Nucleus accumbens (tissue), 56 donors: Measurements from ENCODE around the gene CDKAL1.
A peak's percentile ranks its signal among the peaks of the same experiment; 100 is the strongest.
"Not testable (repeated sequence)": the region's sequence is repeated elsewhere in the genome, so short reads cannot be mapped to it uniquely, and the experiment has no call there.

Source experiments
- DNase-seq, 56 donors: peaks; one replicate each; lab custom pipeline; 2025; lab: John Stamatoyannopoulos, UW

The CDKAL1 gene

DNA sequence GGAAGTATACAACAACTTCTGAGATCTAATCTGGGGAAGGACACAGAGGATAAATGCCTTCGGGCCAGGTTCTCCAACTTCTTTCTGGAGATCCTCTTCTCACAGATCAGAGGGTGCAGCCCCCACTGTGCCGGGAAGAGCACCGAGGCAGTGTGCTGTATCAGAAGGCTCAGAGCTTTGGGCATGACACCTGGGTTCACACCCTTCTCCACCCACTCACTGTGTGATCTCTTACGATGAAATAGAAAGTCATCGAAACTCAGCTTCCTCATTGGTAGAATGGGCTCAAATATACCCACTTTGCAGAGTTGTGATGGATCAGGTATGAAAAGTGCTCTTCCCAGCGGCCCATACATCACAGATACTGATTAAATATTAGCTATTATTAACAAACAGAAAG lies 711.8 kb downstream of the CDKAL1 start:
- no peak for DNase-seq

DNA sequence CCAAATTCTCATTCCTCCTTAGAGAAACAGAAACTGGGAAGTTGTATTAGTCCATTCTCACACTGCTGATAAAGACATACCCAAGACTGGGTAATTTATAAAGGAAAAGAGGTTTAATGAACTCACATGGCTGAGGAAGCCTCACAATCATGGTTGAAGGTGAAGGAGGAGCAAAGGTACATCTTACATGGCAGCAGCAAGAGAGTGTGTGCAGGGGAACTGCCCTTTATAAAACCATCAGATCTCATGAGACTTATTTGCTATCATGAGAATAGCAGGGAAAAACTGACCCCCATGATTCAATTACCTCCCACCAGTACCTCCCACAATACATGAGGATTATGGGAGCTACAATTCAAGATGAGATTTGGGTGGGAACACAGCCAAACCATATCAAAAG lies 720.2 kb downstream of the CDKAL1 start:
- not testable (repeated sequence) for DNase-seq

DNA sequence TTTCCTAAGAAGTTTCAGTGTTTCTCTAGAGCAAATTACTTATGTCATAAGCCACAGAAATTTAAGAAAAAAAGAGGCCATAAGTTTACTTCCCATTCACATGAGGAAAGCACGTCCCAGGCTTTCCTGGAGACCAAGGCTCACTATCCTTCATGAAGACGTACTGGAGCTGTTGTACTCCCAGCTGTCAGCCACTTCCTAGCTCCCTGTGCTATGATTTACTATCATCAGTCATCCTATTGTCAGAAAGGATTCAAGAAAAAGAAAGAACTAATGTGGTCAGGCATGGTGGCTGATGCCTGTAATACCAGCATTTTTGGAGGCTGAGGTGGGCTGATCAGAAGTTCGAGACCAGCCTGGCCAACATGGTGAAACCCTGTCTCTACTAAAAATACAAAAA lies 721.9 kb downstream of the CDKAL1 start:
- no peak for DNase-seq

DNA sequence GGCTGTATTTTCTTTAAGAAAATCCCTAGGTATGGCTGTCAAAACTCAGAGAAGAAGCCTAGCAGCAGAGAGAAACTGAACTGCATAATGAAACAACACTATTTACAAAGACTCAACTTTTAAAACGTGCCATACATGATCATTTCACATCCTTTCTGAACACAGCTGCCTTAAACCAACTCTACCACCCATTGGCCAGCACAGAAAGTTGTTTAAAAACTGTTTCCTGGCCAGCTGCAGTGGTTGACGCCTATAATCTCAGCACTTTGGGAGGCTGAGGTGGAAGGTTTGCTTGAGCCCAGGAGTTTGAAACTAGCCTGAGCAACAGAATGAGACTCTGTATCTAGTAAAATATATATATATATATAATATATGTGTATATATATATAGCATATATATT lies 722.9 kb downstream of the CDKAL1 start:
- no peak for DNase-seq

DNA sequence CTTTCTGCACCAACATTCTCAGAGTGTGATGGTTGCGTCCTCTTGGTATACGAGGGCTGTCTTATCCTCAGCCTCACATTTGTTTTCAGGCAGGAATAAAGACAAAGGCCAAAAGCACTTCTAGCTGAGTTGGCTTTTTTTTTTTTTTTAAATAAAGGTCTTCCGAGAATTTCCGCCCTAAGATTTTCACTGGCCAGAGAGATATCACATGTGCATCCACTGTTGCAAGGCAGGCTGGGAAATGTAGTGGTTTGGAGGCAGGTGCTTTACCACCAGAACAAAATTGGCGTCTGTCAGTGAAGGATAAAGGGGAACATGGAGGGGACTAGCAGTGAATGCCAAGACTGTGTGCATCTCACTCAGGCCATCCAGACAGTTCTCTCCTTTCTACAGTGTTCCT lies 724.4 kb downstream of the CDKAL1 start:
- no peak for DNase-seq

DNA sequence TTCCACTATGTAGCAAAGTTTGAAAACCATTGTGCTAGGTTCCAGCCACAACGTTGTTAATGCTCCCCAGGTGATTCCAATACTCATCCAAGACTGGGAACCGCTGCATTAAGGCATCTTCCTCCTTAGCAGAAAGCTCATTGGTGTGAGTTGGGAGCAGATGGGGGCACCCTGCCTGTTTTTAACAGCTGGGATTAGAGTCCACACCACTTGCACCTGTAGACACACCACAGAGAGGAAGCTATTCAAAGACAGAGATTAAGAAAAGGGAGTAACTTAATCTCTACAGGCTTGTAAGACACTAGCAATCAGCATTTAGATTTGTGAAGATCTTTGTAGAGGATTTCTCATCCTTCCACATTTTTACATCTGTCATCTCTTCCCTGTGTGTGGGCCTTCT lies 725.4 kb downstream of the CDKAL1 start:
- DNase-seq: no peak

DNA sequence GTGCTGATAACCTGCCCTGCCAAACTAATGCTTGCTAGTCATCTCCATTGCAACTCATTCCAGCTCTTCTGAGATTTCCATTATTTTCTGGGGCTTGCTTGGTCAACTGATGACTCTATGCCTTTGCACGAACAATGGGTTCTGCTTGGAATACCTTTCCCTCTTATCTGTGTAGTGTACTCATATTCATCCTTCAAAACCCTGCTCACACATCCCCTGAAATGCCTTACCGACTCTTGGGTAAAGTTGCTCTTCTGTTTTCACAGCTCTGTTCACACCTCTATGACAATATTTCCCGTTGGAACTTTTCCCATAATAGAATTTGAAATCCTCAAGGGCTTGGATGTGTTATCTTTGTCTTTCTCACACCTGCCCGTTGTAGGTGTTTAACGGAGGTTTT lies 728.2 kb downstream of the CDKAL1 start:
- no peak for DNase-seq

DNA sequence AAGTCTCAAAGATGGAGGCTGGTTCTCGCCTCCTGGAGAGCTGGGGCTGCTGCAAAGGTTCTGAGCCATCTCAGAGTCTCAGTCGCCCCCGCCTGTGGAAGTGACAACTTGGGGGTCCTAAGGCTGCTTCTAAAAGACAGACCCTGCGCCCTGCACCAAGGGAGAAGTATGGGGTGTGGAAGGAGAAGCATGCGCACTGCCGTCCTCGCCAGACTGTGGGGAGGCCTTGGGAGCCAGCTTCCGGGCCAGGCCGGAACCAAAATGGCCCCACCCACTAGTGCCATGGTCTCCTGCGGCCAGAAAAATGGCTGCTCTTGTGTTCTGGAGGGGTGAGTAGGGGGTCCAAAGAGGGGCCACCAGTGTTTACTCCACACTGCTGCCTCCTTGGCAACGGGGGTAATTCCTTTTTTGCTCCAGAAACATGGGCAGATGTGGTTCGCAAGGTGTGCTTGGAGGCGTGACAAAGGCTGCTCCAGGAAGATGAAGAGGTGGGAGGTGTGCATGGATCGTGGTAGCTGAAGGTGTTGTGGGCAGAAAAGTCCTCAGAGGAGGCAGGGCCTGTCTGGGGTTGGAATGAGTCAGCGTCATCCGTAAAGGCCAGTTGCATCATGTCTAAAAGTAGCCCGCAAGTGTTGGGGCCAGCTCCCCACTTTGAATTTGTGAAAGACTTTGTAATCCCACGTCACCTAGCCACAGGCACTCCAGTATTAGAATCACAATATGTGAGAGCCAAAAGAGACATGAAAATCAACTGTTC lies 729.5 kb downstream of the CDKAL1 start:
- DNase-seq: no peak

DNA sequence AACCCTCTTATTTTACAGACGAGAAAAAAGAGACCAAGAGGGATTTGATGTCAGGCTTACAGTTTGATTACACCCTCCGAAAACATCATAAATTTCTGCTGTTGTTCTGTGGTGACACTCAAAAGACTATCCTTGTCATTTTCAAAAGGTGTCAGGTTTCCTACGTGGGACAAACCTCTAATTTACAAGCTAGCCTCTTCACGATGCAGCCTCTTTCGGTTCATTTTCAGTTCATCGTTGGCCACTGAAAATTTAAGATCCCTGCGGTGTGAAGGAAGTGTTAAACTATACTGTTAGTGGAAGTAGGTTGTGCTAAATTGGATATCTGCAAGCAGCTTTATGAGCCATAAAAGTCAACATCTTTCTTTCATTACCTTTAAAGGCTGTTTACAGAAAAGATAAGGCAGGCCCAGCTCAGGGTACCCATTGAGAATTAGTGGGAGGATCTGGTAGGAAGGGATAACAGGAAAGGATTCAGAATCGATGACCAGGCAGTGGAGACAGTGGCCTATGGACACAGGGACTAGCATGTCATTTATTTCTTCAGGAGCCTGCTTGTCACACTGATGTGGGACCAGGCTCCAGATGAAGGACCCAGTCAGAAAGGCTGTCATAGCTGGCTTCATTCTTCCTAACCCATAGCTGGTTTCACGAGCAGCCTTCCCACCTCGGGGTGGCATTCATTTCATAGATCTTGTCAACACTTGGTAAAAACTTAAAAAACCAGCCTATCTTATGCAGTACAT lies 730.2 kb downstream of the CDKAL1 start:
- DNase-seq: no peak

DNA sequence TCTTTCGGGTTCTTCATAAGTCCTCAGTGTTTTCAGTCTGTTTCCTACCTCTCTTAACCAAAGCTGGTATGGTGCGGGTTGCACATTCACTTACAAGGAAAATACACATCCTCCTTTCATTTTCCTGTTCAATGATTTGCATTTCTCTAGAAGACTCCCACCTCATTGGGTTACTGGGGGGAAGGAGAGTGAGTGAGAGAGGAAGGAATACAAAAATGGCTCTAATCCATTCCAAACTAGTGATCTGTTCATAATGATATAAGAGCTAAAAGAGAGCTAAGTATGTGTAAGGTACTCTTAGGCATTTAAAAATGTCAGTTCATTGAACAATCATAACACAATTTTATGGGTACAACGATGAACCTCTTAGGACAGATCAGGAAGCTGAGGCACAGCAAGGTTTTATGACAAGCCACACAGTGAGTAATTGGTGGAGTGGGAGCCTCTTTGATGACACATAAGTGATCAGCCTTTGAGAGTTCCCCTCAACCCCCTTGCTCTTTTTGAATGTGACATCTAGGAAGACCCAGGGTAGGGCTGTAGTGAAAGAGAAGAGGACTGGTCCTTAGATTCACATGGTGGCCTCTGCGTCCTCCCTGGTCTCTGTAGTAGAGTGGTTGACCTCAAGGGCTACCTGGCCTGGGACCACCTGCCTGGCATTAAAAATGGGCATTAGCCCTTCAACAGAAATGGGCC lies 730.9 kb downstream of the CDKAL1 start:
- DNase-seq: no peak

DNA sequence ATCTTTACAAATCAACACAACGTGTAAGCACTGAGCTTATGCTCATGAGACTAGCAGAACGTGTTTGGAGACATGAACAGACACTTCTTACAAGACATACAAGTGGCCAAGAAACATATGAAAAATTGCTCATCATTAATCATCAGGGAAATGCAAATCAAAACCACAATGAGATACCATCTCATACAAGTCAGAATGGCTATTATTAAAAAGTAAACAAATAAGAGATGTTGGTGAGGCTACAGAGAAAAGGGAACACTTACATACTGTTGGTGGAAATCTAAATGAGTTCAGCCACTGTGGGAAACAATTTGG lies 731.4 kb downstream of the CDKAL1 start:
- no peak for DNase-seq

DNA sequence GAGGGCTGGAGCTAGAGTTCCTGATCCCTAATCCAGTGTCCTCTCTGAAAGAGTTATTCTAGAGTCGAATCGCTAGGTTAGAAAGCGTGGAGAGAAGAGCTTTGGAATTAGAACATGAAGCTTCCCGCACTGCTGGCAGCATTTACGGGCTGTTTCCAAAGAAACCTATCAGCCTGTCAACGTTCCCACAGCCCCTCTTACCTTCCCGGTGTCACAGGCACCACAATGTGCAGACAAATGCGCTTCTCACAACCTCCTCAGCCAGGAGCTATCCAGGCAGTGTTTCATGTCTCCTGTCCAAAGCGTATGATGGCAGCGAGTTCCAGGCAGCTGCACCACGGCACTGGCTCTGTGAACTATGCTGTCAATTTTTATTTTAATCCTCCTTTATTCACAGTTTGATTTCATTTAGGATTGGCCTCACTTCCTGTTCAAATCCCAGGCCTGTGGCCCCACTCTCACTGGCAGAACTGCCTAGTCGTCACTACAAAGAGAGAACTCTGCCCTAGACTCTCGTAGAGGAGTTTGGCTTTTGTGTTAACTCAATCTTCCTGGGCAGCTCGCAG lies 736.5 kb downstream of the CDKAL1 start:
- peak in 4 of 56 donors; percentile 1 to 4 (median 3) for DNase-seq

DNA sequence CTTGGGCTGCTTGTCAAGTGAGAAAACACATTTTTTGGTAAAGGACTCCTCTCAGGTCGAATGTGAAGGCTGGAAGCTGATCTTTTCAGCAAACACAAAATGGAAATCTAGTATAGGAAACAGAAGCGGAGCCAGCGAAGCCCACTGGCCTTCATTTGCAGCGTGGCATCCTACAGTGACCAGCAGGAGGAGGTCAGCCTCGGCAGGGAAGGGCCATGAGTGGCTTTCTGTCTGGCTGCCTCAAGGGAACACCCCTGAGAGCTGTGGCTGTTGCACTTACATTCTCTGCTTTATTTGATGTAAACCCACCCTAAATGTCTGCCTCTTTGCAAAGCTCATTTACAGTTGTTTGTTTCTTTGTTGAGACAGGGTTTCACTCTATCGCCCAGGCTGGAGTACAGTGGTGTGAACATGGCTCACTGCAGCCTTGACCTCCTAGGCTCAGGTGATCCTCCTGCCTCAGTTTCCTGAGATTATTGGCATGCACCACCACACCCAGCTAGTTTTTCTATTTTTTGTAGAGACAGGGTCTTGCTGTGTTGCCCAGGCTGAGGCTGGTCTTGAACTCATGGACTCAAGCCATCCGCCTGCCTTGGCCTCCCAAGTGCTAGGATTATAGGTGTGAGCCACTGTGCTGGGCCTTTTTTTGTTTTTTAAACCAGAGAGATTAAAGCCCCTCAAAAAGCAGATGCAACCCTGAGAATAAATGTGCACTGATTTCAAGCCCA lies 737.3 kb downstream of the CDKAL1 start:
- no peak for DNase-seq

DNA sequence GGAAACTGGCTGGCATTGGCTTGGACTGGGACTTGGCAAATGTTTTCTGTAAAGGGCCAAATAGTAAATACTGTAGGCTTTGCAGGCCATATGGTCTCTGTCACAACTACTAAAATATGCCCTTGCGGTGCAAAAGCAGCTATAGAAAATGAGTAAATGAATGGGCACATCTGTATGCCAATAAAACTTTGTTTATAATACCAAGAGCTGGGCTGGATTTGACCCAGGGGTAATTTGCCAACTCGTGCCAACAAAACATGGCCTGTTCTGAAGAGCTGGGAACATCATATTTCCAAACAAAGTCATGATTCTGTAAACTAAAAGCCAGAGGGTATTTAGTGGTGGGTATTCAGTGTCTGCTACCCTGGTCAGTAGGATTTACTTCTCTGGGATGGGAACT lies 739.2 kb downstream of the CDKAL1 start:
- no peak for DNase-seq

DNA sequence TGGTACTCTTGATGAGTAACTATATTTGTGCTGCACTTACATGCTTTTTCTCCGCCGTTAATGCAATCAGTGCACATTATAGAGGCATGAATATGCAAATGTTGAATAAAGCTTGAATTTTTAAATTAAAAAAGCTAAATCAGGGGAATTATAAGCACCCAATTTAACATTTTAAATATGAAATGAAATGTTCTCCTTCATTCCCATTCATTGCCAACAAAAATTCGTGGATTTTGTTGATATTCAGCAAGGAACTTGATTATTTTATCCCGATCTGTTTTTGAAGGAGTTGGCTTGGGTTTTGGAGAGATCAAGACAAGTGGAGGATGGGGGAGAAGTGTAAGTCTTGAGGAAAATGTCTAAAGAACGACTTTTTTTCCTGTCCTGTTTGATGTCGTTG lies 740.6 kb downstream of the CDKAL1 start:
- DNase-seq: no peak

DNA sequence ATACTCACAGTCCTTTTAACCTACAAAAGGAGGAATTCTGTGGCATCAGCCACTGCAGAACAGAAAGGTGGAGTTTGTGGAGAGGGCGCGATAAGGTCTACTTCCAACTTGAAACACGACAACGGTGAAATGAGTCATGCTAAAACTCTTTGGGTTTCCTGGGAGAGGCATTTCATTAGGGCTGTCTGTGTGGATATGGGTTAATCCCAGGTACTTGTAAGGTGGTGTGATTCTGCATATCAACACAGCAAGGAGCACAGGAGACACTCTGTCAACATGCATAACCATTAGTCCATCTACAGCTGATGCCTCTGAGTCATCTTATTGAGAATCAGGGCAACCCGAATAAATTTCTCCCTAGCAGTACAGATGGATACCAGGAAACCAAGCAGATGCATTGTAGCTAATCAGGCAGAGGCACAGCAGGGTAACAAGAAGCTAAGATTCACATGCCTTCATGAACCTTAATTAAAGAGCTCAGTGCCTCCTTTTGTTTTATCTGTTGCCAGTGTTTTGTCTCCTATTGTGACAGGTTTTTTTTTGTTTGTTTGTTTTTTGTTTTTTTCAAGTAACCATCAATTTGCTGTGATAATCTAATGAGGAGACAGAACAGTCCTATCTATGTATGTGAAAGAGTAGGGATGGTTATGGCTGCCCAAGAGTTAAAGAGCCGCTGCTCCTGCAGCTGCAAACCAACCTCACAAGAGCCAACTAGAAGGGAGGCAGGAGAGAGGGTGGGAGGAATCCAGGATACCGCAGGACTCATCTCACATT lies 743.5 kb downstream of the CDKAL1 start:
- DNase-seq: no peak

DNA sequence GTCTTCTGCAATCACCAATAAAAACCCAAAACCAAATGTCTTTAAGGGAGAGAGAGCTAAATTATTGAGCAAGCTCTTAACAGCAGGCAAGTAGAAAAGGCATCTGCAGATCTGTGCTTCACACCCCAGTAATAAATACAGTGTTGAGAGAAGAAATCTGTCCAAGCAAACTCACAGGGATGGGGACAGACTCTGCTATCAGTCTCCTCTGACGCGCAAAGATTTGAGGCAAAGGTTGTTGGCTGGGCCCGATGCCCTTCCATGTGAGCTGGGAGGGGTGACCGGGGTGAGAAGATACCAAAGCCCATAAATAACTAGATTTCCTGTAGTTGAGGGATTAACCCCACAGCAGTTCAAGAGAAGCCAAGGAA lies 744.1 kb downstream of the CDKAL1 start:
- DNase-seq: no peak

DNA sequence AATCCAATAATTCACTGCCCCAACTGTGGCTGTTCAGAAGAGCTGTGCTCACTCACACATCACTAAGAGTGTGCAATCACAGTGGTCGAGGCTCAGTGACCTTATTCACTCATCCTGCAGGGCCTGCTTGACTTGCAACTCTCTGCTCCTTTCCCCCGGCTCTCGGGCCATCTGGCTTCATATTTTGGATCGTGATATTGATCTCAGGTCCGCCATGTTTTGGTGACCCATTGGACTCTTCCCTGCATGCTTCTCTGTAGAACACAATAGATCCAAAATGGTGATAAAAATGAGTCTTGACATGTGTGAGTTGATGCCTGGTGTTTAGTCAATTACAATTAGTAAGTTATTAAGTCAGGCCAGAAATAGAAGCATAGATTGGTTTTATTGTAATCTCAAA lies 745.4 kb downstream of the CDKAL1 start:
- no peak for DNase-seq

DNA sequence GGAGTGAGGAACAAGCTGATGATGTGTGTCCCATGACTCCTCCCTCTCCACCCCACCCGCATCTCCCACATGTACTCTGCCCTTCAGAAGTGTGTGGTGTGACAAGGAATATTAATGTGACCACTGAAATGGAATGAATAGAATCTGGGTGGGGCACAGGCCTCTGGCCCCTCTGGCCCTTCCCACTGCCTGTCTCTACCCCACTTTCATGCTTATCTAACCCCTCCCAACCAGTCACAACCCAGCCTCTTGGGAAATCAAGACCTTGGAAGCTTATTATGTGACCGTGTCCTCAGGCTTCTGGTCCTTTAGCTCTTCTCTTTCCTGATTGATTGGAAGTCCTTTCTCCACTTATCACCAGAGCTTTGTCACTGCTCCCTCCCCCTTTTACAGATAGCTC lies 747.1 kb downstream of the CDKAL1 start:
- no peak for DNase-seq
